Upper lobe of left lung (tissue), 6 donors: Measurements from ENCODE around the gene IQUB. TPM values are rescaled to one million over a fixed set of nuclear protein-coding genes. Genes with fewer than 3 reads are reported as not detected.
"Not testable (repeated sequence)": the region's sequence is repeated elsewhere in the genome, so short reads cannot be mapped to it uniquely, and the experiment has no call there.

Experiments used
- ATAC-seq, 2 donors: fragments of 200-7000 bp; cut with Tn5 transposase; one replicate each; pipeline ENCODE4 v1.9.1; 2022; ENCODE audit warnings: mild to moderate bottlenecking in 2 of 2, moderate library complexity in 2 of 2; ENCODE audit not compliant: low FRiP score in 2 of 2
- DNase-seq, 2 donors: peaks; one replicate each; pipeline ENCODE4 v3.0.0-alpha.2; 2019 to 2020
- H3K27ac ChIP-seq, 4 donors: fragments of 200-600 bp; sonication (generic); one replicate each; pipeline ENCODE4 v1.5.1; 2016 to 2019
- H3K27me3 ChIP-seq, 4 donors: fragments of 200-600 bp; sonication (generic); one replicate each; pipeline ENCODE4 v1.5.1; 2017 to 2019
- H3K36me3 ChIP-seq, 4 donors: fragments of 200-600 bp; sonication (generic); one replicate each; pipeline ENCODE4 v1.5.1; 2016 to 2019
- H3K4me1 ChIP-seq, 4 donors: fragments of 200-600 bp; sonication (generic); one replicate each; pipeline ENCODE4 v1.5.1; 2018 to 2019
- H3K4me3 ChIP-seq, 4 donors: fragments of 200-600 bp; sonication (generic); one replicate each; pipeline ENCODE4 v1.5.1; 2017 to 2019; ENCODE audit warnings: mild to moderate bottlenecking in 2 of 4, moderate library complexity in 1 of 4
- H3K9me3 ChIP-seq, 4 donors: fragments of 200-600 bp; sonication (generic); one replicate each; pipeline ENCODE4 v1.5.1; 2018 to 2019
- EP300 ChIP-seq, 4 donors: sonication (generic); formaldehyde crosslinking; IDR thresholded peaks; one replicate each; pipeline ENCODE4 v1.5.1; 2017; ENCODE audit warnings: antibody characterized with exemption in 4 of 4, control low read depth in 2 of 4
- POLR2A ChIP-seq, 4 donors: fragments of 450-650 bp; IDR thresholded peaks; one replicate each; pipeline ENCODE4 v1.5.1; 2016 to 2017; ENCODE audit warnings: antibody characterized with exemption in 4 of 4, mild to moderate bottlenecking in 2 of 4
- POLR2AphosphoS5 ChIP-seq, 2 donors: sonication (generic); formaldehyde crosslinking; IDR thresholded peaks; one replicate each; pipeline ENCODE4 v1.5.1; 2017; ENCODE audit warnings: antibody characterized with exemption in 2 of 2
- WGBS, 2 donors: methylation state at CpG; one replicate each; pipeline ENCODE4 v1.1.5; 2017 to 2018; 5-methylcytosine and 5-hydroxymethylcytosine counted together
- total RNA-seq, 6 donors: library from RNA; depleted of rRNA in 4 of 6; stranded (reverse); fragments of >200 nt in 4 of 6; gene quantifications; one replicate each; pipeline versions ENCODE4 v1.1.0 to v1.2.1, GENCODE V29; 2016 to 2021
- TF ChIP-seq, protein P1 (sequence below), 6 experiments: fragments of 450-650 bp in 4 of 6; fragments of 200-600 bp in 2 of 6; sonication (generic) in 2 of 6; IDR thresholded peaks; one replicate each; pipeline ENCODE4 v1.5.1; 2016 to 2019; ENCODE audit warnings: antibody characterized with exemption in 6 of 6
- donor health status: DM: no; HTN: no; CAD: no; lungs with moderate emphysema.
- donor health status: DM: no; HTN: yes; CAD: no; lungs with severe emphysema.

The IQUB gene
- total RNA-seq, 6 donors from 2014 or later = 0.66 to 19.7 (median 2.0) TPM

DNA sequence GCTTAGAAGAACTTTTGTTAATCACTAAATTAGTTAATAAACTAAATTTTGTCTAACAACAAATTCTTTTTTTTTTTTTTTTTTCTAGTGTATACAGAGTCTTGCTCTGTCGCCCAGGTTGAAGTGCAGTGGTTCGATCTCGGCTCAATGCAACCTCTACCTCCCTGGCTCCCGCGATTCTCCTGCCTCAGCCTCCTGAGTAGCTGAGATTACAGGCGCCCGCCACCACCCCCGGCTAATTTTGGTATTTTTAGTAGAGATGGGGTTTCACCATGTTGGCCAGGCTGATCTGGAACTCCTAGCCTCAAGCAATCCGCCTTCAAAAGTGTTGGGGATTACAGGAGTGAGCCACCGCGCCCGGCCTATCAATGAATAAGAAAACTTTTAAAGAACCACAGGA, 1.1 kb upstream of the IQUB start:
- no peaks in the 10 kb centered on the region for H3K27me3 ChIP-seq
- 91 to 94% methylated on average over 12 of the region's 12 CpGs for WGBS, 2 donors
- no peak for TF ChIP-seq POLR2AphosphoS5 (IDR thresholded peaks at IDR 0.05)
- TF ChIP-seq, protein P1, sequence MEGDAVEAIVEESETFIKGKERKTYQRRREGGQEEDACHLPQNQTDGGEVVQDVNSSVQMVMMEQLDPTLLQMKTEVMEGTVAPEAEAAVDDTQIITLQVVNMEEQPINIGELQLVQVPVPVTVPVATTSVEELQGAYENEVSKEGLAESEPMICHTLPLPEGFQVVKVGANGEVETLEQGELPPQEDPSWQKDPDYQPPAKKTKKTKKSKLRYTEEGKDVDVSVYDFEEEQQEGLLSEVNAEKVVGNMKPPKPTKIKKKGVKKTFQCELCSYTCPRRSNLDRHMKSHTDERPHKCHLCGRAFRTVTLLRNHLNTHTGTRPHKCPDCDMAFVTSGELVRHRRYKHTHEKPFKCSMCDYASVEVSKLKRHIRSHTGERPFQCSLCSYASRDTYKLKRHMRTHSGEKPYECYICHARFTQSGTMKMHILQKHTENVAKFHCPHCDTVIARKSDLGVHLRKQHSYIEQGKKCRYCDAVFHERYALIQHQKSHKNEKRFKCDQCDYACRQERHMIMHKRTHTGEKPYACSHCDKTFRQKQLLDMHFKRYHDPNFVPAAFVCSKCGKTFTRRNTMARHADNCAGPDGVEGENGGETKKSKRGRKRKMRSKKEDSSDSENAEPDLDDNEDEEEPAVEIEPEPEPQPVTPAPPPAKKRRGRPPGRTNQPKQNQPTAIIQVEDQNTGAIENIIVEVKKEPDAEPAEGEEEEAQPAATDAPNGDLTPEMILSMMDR (IDR thresholded peaks at IDR 0.05) = no peak
- no peak for TF ChIP-seq POLR2A (IDR thresholded peaks at IDR 0.05)
- ATAC-seq (no peak), DNase-seq (no peak)
- peaks cover 7 to 11% (median 9%) of the 10 kb centered on the region in 4 donors for H3K4me1 ChIP-seq
- H3K9me3 ChIP-seq = no peaks in the 10 kb centered on the region
- H3K27ac ChIP-seq = peak overlapping the region in 3 of 4 donors; percentile 84 to 94 (median 88)
- H3K36me3 ChIP-seq = peaks cover 0 to 3% (median 0%) of the 10 kb centered on the region in 4 donors
- peak overlapping the region in 3 of 4 donors; percentile 51 to 64 (median 63) for H3K4me3 ChIP-seq

DNA sequence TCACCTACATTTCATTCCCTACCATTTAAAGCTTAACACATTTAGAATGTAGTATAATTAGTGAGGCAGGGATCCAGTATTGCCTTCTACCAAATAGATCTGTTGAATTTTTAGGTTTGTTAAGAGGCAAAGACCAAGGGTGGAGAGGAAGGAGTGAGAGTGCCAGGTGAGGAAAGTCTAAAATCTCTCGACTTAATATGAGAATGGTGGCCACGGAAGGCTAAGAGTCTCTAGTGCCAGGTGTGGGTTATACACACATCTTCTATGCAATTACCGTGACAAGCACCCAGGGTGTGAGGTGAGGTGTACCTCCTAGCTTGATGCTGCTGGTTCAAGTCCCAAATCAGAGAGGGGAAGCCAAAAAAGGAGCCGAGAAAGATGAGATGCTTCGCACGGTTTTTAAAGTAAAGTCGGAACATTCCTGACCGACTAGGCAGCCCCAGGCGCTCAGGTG, 439 bp downstream of the IQUB start:
- Histone ChIP-seq H3K27me3 (no peaks in the 10 kb centered on the region), H3K27ac (peak overlapping the region; percentile 50 to 94 (median 80)), H3K4me3 (peak overlapping the region; percentile 25 to 64 (median 57)), H3K9me3 (no peaks in the 10 kb centered on the region), H3K4me1 (peaks cover 7 to 11% (median 9%) of the 10 kb centered on the region in 4 donors), H3K36me3 (no peaks in the 10 kb centered on the region)
- ATAC-seq (no peak), DNase-seq (no peak)
- 3 to 6% methylated on average over 9 of the region's 9 CpGs for WGBS, 2 donors
- TF ChIP-seq POLR2AphosphoS5 (IDR thresholded peaks at IDR 0.05) (no peak), EP300 (IDR thresholded peaks at IDR 0.05) (no peak), POLR2A (IDR thresholded peaks at IDR 0.05) (no peak)
- TF ChIP-seq, protein P1 (IDR thresholded peaks at IDR 0.05) = no peak

DNA sequence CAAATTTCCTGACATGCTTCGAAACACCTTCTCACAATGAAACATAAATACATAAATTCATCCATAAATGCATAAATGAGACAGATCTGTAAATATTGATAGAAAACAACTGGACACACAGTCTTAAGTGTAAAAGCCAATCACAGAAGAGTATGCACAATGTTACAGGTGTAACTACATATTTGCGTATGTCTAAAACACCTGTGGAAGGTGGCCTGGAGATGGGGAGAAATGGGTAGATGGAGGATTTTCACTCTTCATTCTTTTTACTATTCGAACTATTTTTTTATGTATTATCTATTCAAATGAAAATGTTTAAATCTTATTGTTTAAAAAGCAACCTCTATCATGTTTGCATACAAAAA, 860 bp downstream of the IQUB start:
- Histone ChIP-seq H3K36me3 (no peaks in the 10 kb centered on the region), H3K27me3 (no peaks in the 10 kb centered on the region), H3K4me3 (peak overlapping the region in 3 of 4 donors; percentile 51 to 64 (median 63)), H3K4me1 (peaks cover 7 to 11% (median 9%) of the 10 kb centered on the region in 4 donors), H3K9me3 (no peaks in the 10 kb centered on the region), H3K27ac (peak overlapping the region in 1 of 4 donors; percentile 88)
- ATAC-seq = no peak
- DNase-seq = no peak
- TF ChIP-seq POLR2AphosphoS5 (IDR thresholded peaks at IDR 0.05) = no peak
- TF ChIP-seq, protein P1 (IDR thresholded peaks at IDR 0.05) = no peak
- TF ChIP-seq EP300 (IDR thresholded peaks at IDR 0.05) = no peak
- no peak for TF ChIP-seq POLR2A (IDR thresholded peaks at IDR 0.05)
- WGBS, 2 donors = 71 to 77% methylated on average over 3 of the region's 3 CpGs

DNA sequence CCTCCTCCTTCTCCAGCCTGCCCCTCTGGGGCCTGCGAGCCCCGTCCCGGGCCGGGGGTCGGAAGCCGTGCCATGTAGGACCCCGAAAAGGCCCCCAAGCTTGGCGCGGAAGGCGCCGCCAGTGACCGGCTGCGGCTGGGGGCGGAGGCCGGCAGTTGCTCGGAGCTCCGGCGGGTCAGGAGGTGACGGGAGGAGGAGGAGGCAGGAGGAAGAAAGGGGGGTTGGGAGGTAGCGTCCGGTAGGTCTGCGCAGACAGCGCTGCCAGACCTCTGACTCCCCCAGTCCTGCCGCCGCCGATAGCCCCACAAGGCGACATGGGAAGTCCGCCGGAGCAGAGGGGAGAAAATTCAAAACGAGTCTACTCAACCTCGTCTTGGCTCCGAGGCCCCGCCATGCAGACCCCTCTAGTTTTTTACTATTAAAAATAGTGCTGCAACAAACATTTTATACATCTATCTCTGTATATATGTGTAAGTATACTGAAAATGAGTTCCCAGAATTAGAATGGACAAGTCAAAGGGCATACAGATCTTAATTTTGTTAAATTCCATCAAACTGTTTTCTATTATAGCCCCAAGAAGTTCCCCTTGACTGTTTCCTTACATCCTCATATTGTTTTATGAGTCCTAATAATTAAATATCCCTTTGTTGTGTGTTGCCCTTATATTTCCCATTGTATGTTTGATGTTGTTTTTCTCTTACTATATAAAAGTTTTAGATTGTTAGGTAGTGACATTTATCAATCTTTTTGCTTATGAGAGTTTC, 1.4 kb downstream of the IQUB start:
- Histone ChIP-seq H3K4me3 (peak overlapping the region in 3 of 4 donors; percentile 43 to 52 (median 48)), H3K27ac (peak overlapping the region in 2 of 4 donors; percentile 44 to 53), H3K4me1 (peaks cover 7 to 11% (median 9%) of the 10 kb centered on the region in 4 donors)
- H3K27me3 ChIP-seq, H3K9me3 ChIP-seq, H3K36me3 ChIP-seq: not testable (repeated sequence)
- WGBS, 2 donors = 2 to 5% methylated on average over 17 to 29 of the region's 33 CpGs
- DNase-seq (peak; percentile 26 to 83), ATAC-seq (peak in 1 of 2 donors; percentile 52)

DNA sequence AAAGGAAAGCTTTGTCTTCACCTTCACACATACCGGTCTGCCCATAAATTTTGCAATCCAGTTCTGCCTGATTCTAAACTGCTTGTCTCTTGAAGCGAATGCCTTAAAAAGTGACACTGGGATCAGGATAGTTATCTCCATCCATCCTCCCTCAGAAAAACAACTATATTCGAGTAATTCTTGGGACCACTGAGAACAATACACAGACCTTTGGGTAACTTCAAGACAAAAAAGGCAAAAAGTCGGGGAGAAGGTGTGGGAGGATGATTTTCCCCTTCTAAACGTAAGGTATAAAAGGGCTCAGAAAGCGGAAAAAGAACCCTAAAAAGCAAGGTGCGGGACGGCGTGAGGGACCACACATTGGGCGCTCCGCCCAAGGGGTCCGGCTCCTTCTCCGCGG, 2.1 kb downstream of the IQUB start:
- DNase-seq, H3K27me3 ChIP-seq, H3K9me3 ChIP-seq, H3K36me3 ChIP-seq: not testable (repeated sequence)
- ATAC-seq = peak in 1 of 2 donors; percentile 3
- Histone ChIP-seq H3K27ac (peak overlapping the region in 1 of 4 donors; percentile 44), H3K4me3 (peak overlapping the region in 3 of 4 donors; percentile 43 to 52 (median 48)), H3K4me1 (peaks cover 7 to 11% (median 9%) of the 10 kb centered on the region in 4 donors)
- WGBS, 2 donors = 11 to 16% methylated on average over 6 to 7 of the region's 14 CpGs

DNA sequence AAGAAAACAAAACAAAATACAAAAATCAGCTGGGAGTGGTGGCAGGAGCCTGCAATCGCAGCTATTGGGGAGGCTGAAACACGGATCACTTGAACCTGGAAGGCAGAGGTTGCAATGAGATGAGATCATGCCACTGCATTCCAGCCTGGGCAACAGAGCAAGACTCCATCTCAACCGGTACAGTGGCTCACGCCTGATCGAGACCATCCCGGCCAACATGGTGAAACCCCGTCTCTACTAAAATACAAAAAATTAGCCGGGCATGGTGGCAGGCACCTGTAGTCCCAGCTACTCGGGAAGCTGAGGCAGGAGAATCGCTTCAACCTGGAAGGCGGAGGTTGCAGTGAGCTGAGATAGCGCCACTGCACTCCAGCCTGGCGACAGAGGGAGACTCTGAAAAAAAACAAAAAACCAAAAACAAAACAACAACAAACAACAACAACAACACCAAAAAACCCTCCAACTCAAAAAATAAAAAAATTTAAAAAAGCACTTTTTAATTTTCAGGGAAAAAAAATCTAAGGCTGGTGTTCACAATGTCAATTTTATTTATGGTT, 4.3 kb downstream of the IQUB start:
- ATAC-seq, H3K4me3 ChIP-seq, DNase-seq, H3K9me3 ChIP-seq, H3K27me3 ChIP-seq, H3K36me3 ChIP-seq, H3K27ac ChIP-seq: not testable (repeated sequence)
- WGBS, 2 donors = 96 to 100% methylated on average over 13 of the region's 13 CpGs
- peaks cover 7 to 11% (median 7%) of the 10 kb centered on the region in 4 donors for H3K4me1 ChIP-seq
